DMS79 treated with DMSO at 0.1 percent for 48 hours (cell line): ENCODE results near the gene IPMK.
"Not testable (repeated sequence)": the region's sequence is repeated elsewhere in the genome, so short reads cannot be mapped to it uniquely, and the experiment has no call there.

ENCODE experiments used
- DNase-seq: peaks from one replicate; lab custom pipeline; 2025; lab: John Stamatoyannopoulos, UW

The IPMK gene

GRCh38 chr10:58220769-58221451, 46.8 kb downstream of the IPMK start:
- DNase-seq, result no peak

GRCh38 chr10:58219875-58220274, 47.8 kb downstream of the IPMK start:
- DNase-seq, result no peak

DNA sequence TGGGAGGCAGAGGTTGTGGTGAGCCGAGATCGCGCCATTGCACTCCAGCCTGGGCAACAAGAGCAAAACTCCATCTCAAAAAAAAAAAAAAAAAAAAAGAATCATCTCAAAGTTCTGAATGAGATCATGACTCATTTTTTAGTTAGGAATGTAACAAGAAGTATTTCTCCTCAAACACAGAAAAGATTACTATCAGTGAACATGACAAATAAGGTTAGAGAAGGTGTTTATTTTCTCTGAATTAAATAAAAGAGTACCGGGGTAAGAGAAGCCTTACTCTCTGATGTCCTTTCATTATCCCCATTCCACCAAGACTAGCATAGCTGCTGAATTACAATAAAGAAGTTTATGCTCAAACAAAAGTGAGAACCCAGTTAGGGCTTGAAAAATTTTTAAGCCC, 50.1 kb downstream of the IPMK start:
- DNase-seq, result no peak

DNA sequence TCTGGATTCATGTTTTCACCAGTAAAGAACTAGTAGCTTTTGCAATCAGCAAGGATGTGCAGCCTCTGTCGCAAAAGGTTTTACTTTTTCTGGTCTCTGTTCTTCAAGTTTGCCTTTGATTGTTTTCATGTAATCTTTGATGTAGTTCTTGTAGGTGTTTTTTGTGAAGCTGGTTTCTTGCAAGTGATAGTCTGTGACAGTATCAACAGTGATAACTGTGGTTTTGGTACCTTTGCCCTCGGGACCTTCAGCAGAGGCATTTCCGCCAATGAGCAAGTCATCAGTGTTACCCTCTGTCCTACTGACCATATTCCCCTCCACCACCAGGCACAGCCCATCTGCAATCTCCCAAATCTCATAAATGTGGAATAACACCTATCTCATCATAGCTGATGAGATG, 55.1 kb downstream of the IPMK start:
- no peak for DNase-seq

DNA sequence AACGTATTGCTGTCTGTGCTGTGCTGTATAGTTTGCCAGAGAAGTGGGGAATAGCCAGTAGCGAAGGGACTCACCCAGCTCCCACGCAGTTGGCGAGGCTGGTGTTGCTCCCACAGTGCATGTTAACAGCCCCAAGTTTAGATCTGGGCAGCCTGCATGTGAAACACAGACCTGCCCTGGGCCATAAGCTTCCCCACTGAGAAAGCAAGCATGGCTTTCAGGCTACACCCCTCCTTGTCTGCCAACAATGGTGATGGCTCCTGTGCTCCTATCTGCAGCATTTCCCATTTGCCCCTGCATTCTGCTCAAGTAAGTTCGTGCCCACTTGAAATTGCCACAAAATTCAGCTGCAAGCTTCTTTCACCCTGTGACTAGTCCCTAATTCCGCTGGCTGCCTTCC, 57.5 kb downstream of the IPMK start:
- no peak for DNase-seq

GRCh38 chr10:58209669-58210068, 58.0 kb downstream of the IPMK start:
- DNase-seq, result peak; percentile 1

DNA sequence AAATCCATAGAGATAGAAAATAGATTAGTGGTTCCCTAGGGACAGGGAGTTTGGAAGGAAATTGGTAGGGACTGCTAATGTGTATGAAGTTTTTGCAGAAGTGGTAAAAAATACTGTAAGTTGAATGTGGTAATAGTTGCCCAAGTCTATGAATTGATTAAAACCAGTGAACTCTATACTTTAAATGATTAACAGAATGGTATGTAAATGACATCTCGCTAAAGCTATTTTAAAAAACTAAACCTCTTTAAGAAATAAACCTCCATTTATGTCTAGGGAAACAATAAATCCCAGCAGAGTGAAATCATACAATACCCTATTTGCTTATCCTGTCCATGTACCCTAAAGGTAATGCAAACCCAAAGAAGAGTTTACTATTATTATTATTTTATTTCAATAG, 61.4 kb downstream of the IPMK start:
- no peak for DNase-seq

- no peak for DNase-seq
Measured at GRCh38 chr10:58201704-58202103, 66.0 kb downstream of the IPMK start.

- DNase-seq, result no peak
Measured at GRCh38 chr10:58189269-58189668, 78.4 kb downstream of the IPMK start.

- DNase-seq, result no peak
Measured at GRCh38 chr10:58184120-58184670, 83.5 kb downstream of the IPMK start.

- DNase-seq, result no peak
Measured at GRCh38 chr10:58180666-58181065, 87.0 kb downstream of the IPMK start.

DNA sequence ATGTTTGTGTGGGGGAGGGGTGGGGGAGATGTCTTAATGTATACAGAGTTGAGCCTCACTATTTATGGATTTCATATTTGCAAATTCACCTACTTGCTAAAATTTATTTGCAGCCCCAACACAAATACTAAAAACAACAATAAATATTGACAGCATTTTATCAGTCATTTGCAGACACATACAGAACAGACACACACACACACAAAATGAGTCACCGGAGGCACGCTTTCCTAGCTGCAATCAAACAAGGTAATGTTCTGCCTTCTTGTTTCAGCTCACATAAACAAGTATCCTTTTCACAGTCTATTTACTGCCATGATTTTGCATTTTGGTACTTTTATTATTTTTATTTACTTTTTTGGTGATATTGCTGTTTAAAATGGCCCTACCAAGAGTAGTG, 88.5 kb downstream of the IPMK start:
- DNase-seq, result no peak

DNA sequence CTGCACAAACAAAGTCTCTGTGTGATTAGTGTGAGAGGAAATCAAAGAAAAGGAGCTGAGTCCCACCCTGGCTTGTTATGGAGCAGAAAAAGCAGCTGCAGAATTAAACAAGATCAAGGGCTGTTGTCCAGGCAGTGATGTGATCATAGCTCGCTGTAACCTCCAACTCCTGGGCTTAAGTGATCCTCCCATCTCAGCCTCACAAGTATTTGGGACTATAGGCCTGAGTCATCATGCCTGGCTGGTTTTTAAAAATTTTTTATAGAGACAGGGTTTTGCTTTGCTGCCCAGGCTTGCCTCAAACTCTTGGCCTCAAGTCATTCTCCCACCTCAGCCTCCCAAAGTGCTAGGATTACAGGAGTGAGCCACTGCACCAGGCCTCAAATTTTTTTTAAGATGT, 88.9 kb downstream of the IPMK start:
- peak; percentile 0 for DNase-seq

DNA sequence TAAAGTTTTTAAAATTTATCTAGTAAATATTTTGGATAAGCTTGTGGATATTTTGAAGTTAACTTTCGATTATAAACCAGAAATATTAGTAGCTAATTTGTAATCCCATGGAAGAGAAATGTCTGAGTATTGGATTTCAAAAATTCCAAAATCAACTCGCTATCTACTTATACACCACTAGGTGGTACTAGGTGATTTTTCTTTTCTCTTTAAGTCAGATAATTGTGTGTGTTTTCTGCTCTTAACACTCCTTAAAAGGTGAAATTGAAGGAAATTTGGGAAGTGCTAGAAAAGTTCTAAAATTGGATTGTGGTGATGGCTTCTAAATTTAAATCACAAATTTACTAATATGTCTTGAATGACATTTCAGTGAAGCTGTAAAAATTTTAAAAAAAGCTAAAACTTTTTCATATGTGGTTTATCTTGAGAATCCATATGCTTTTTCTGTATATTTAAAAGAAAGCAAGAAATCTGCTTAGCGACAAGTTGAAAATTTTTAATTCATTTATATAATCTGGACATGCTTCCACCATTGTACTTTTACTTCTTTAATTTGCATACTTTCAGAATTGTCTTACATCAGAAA, 90.2 kb downstream of the IPMK start:
- peak; percentile 31 for DNase-seq

- DNase-seq, result no peak
Measured at GRCh38 chr10:58175990-58176900, 91.4 kb downstream of the IPMK start.

DNA sequence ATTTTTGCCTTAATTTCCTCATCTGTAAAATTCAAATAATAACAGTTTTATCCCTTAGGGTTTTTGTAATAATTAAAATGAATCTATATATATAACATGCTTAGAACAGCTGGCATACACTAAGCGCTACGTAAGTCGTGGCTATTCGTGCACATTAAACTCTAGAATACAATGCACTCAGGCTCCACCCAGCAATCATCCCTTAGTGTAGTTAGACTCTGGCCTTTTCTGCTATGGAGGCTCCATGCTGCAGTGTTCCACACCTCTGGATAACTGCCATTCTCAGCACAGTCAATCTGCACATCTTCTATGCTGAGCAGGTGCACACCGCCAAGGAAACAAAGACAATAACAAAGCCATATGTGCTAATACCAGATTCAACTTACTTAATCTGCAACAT, 92.9 kb downstream of the IPMK start:
- no peak for DNase-seq

DNA sequence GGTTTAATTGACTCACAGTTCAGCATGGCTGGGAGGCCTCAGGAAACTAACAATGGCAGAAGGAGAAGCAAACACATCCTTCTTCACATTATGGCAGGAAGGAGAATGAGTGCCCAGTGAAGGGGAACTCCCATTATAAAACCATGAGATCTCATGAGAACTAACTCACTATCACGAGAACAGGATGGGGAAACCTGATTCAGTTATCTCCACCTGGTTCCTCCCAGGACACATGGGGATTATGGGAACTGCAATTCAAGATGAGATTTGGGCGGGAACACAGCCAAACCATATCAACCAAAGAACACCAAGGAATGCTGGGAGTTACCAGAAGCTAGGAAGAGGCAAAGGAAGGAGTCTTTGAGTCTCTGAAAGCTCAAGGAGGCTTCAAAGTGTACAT, 94.3 kb downstream of the IPMK start:
- no peak for DNase-seq

DNA sequence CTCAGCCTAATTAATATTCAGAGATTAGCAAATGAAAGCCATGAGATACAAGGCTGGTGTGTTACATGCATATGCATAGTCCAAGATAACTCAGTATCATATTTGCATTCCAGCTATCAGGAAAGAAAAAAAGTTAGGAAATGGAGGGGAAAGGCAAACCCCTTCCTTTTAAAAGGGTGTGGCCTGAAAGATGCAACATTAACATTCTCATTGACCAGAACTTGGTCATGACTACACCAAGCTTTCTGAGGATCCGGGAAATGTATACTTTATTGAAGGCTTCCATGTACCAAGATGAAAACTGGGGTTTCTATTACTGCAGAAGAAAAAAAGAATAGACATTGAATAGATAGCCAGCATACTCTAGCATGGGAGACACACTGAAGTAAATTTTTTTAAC, 96.5 kb downstream of the IPMK start:
- DNase-seq, result no peak

GRCh38 chr10:58164517-58164916, 103.2 kb downstream of the IPMK start:
- DNase-seq, result no peak

- DNase-seq, result no peak
Measured at GRCh38 chr10:58158806-58159205, 108.9 kb downstream of the IPMK start.

DNA sequence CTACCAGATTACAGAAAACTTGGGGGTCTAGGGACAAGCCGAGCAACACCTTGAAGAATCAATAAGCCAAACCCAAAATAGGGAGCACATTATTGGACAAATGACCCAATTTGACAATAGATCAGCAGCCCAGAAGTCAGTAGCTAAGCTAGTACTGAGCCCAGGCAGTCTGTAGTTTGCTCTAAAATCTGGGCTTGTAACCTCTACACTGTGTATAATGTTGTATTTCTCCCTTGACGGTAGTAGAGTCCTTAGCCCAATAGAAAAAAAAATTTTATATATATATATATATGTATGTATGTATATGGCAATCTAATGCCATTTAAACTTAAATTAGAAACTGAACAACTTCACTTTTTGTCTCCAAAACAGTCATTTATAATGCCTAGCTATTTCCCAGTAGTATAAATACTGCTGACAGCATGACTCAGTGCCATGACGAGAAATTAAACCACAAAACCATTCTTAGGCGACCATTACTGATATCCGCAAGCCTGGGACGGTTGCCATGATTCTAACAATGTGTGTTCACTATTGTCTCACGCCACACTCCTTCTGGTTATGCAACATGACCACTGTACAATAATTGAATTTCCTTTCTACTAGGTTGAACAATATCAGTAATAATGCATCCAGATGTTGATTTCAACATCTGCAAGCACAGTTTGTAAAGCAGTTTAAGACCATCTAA, 110.5 kb downstream of the IPMK start:
- DNase-seq, result no peak

GRCh38 chr10:58155941-58156340, 111.8 kb downstream of the IPMK start:
- not testable (repeated sequence) for DNase-seq
